AG08396 (cell line): Measurements from ENCODE around the gene OTUD5.

Source experiments
- DNase-seq: peaks from one replicate; pipeline ENCODE4 v3.0.0; 2012; ENCODE audit warnings: low spot score, mixed read lengths

The OTUD5 gene

GRCh38 chrX:48972220-48973164, 15.1 kb upstream of the OTUD5 start:
- DNase-seq: peak; percentile 51

DNA sequence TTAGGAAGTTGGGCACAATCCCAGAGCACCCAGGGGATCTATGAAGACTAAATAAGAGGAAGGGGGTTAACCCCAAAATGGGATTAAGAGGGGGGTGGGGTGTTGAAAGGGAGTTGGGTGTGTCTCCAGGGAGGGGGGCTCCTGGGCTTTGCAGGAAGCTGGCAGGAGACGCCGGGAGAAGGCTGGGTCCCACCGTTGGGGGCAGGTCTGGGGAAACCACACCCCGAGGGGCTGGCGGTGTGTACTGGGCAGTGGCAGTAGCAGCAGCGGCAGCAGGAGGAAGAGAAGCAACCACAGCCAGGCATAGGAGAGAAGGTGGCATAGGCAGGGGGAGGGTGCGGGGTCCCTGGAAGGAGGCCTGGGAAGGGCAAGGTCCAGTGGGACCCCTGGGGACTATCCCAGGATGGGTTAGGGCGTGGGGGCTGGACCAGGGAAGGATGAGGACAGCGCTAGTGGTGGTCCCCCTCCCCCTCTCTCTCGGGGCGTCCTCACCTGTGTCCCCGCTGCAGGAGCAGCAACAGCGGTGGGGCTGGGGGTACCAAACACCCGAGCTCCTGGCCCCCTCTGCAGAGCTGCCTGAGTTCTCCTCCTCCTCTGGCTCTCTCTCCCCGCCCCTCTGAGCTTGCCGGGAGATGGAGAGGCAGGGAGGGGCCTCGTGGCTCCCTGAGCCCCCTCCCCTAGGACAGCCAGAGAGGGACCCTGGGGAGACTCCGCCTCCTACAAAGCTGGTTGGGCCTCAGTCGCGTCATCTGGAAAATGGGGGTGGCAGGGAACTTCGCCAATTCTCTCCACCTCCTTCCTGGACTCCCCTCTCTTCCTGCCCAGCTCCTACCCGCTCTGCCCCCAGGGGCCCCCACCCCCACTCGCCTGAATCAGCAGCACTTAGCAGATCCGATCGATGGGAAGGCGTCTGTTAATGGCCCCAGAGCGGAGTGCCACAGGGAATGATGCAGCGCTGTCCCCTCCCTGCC, 14.1 kb upstream of the OTUD5 start, which contains the start of gene KCND1:
Gene KCND1 (minus strand): TSS at position 596 of the 971 bp plus-strand sequence. CDS start 1,573 bp downstream, outside the sequence.
- DNase-seq: peak; percentile 24

DNA sequence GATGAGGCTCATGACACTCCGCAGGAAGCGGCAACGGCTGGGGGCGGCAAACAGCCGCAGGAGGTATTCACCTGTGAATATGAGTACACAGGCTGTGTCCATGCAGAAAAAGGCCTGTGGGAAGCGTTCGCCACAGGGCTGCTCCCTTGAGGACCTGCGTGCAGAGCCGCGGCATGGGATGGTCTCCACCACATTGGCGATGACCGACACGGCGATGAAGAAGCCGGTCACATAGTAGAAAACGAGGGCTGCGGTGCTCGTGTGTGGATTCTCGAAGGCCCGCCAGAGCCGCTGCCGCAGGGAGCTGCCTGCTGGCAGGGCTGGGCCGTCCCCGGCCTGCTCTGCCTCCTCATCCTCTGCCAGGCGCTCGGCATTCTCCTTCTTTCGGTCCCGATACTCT, 12.1 kb upstream of the OTUD5 start:
- no peak for DNase-seq

- DNase-seq: no peak
Measured at GRCh38 chrX:48968377-48968776, 11.0 kb upstream of the OTUD5 start.

DNA sequence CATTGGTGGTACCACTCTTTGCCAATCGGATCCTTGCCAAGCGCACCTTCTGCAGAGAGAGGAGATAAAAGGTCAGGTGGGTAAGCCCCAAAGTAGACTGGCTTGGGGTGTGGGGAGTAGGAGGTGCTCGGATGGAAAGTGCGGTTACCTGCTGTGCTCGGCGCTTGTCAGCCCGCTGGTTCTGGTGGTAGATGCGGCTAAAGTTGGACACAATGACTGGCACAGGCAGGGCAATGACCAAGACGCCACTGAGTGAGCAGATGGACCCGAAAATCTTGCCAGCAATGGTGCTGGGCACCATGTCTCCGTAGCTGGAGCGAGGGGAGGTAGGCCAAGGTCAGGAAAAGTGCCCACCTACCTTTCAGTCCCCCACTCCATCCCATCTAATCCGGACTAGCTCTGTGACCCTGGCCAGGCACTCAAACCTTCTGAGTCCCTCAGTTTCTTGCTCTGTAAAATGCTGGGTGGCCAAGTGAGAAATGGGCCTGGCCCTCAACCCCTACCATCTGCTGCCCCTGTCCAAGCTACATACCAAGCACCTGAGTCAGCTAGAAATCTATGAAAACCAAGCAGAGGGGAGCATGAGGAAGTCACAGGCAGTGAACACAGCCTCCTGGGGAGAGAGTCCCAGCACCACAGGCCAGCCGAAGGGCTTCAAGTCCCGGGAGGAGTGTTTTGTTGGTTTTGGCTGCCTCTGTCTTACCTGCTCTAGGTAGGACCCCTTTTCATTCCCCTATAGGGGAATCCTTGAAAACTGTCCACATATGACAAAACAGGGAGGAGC, 9.6 kb upstream of the OTUD5 start:
- peak; percentile 71 for DNase-seq

DNA sequence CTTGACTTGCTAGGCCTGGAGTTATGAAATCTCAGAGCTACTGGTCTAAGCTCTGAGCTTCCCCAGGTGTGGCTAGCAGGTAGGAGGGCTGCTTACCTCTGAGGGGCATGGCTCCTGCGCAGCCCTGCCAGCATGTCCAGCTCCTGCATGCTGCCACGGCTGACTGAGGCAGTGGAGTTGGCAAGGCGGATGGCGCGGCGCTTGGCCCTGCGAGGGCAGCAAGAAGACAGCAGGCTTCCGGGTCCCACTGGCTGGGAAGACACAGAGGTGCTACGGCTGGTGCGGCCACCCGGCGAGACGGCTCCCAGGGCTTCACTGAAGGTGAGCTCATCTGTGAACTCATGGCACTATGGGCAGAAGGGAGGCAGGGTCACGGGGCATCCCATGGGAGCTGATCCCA, 8.6 kb upstream of the OTUD5 start:
- no peak for DNase-seq

DNA sequence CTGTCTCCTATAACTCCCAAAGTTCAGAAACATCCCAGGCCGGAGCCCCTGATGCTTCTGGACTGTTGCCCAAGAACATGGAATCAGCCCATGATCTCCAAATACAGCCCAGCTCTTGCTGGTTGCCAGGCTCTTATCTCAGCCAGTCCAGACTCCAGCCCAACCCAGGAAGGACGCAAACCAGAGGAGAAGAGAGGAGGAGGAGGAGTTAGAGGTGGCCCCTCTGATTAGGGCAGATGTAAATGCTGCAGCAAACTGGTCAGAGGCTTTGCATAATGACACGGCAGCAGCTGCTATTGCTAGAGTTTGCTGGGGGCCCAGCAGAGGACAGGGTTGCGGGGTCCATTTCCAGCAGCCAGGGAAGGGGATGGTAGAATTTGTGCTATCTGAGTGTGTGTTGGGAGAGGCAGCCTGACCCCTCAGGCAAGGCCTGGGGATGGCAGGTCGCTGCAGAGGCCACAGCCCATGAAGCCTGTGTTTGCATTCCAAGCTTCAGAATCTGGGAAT, 4.2 kb upstream of the OTUD5 start:
- DNase-seq: no peak

DNA sequence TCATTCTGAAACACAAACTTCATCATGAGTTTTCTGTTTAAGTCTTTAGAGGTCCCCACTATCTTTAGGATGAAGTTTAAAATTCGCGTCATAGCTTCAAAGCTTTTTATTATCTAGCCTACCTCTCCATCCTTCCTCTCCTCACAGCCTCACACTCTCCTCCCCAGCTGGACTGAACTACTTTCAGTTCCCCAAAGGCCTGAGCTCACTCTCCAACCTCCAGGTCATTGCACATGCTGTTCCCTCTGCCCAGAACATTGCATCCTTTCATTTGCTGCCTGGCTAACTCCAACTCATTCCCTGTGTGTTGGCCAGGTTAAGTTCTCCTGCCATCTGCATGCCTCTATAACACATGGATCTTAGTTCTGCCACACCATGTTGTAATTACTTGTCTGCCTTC, 2.9 kb upstream of the OTUD5 start:
- DNase-seq: no peak

DNA sequence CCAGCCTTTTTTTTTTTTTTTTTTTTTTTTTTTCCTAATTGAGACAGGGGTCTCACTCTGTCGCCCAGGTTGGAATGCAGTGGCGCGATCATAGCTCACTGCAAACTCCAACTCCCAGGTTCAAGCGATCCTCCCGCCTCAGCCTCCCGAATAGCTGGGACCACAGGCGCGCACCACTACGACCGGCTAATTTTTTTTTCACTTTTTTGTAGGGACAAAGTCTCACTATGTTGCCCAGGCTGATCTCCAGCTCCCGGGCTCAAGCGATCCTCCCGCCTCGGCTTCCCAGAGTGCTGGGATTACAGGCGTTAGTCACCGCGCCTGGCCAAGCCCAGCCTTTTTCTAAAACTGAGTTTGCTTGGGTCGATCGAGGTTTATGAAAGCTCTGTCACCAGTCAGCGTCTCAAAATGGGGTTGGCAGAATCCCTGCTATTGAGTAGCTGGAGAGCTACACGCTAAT, 1.3 kb upstream of the OTUD5 start:
- DNase-seq: peak; percentile 30

DNA sequence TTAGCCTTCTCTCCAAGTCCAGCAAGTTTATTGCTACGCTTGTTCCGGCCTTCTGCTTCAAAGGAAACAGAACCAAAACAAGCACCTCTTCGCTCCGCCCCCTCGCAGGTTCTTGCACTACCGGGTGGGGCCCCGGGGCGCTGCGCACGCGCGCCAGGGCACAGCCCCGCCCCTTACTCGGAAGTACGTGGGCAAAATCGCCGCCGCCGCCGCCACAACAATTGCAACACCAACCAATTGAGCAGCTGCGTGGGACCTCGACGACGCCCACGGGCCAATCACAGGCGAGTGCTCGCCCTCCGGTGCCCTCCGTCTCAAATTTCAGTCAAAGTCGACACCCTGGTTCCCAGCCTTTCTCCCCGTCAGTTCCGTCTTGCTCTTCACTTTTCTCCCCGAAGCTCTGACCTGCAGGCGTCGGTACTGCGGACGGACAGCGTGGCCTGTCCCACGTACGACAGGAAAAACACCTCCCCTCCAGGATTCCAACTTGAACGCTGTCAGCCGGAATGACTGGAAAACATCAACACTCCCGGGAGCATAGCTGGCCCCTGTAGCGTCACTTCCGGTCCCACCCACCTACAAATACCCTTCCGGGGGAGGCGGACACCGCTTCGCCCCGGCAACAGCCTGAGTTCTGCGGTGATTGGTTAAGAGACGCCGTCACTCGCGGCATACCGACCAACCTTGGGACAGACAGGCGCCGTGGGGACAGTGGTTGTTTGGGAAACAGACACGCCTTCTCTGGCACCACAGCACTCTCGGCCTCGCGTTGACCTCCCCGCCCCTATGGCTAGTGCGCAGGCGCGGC, 624 bp upstream of the OTUD5 start:
- DNase-seq: peak; percentile 94

DNA sequence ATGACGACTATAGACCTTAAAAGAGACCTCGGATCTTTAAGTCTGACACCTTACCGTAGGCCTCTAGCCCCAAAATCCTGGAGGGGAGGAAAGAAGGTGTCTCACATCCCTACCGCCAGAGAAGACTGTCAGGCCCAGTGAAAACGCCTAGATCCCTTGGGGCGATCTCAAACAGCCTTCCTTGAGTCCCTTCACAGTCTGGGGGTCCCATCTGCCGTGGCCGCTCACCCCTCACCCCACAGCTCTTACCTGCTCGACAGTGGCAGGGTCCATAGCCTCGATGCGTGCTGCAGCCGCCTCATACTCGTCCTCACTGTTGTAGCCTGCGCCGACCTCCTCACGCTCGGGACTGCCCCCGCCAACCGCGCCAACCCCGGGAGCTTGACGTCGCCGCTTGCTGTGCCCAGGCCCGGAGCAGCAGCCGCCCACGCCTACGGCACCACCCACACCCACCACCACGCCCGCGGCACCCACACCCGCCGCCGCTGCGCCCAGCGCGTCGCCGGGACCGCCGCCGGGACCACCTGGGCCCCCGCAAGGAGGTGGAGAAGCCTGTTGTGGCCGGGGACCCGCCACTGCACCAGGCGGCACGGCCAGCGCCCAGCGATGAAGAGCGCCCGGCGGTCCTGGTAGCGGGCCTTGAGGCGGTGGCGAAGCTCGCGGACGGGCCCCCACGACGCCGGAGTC, 536 bp downstream of the OTUD5 start:
- DNase-seq: no peak

DNA sequence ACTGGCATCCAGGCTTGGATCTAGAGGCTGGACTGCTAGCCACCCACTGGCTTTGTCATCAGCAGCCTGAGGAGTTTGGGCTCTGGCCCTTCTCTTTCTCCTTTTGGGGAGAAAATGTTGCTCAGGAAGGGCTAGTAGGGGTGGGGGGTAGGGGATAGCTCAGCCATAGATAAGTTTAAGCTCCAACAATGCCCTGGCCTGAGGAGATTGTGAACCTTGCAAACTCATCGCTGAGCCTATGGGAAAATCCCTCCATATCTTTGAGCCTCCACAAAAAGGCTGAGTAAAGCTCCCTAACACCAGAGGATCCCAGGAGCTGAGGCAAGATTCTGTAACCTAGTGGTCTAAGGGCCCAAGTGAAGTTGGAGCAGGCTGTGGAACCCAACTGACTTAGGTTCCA, 8.8 kb downstream of the OTUD5 start:
- DNase-seq: no peak

- peak; percentile 78 for DNase-seq
Measured at GRCh38 chrX:48945517-48946348, 11.7 kb downstream of the OTUD5 start.

GRCh38 chrX:48942895-48943294, 14.5 kb downstream of the OTUD5 start:
- DNase-seq: no peak

DNA sequence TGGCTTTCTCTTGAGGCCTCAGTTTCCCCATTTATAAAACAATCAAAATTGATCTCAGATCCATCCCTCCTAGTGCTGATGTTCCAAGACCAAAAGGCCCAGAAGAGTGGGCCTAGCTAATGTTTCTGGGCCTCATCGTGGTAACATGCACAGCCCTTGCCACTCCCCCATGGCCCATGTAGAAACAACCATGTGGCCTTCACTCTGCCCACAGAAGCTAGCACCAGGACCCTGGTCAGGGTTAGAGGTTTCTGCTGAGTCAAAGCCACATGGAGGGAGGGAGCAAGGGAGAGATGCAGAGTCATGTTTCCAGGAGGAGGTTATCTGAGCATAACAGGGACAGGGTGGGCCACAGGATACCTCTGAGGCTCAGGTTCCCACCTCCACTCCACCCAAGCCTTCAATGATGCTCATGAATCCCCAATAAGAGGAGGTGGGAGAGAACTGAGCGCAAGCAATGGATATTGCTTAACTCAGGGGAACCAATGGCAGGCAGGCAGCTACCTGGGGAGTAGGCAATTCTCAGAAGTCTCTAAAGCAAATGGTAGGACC, 16.9 kb downstream of the OTUD5 start:
- no peak for DNase-seq

GRCh38 chrX:48939524-48940228, 17.7 kb downstream of the OTUD5 start:
- no peak for DNase-seq

DNA sequence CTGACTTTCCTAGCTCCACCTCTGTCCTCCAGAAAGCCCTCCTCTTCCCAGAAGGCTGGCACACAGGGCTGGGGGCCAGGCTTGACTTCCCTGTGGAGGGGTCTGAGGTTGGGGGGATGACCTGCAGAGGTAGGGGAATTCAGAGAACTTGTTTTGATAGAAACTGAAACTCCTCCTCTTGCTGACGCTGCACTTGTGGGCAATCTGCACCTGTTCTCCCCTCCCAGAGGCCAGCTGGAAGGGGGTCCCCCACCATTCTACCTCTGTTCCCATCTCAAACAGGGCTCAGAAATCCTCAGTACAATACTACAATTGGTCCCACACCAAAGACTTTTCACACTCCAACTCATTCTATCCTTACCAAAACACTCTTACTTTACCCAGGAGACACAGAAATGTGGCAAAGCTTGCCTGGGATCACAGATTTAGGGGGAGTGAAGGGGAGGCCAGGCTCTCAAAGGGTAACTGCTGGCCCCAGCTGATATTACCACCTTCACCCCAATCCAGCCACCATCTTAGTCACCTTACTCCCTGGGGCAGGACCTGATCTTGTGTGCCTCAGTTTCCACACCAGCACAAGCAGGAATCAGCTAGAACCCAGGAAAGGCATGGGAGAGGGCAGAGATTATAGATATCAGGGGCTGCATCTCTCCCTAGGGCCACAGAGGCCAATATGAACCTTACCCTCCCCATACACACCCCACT, 18.5 kb downstream of the OTUD5 start:
- DNase-seq: no peak
